K562 (cell line): ENCODE measurements around the gene SRRM4.

Source experiments
- CREB1 ChIP-seq, 2 experiments: sonication (generic) in 1 of 2; formaldehyde crosslinking in 1 of 2; IDR thresholded peaks; 2 replicates each; pipeline versions ENCODE4 v1.6.1 to v1.8.0; 2012 to 2022; ENCODE audit warnings: inconsistent platforms in 1 of 2, mild to moderate bottlenecking in 1 of 2, missing genetic modification reagents in 1 of 2, moderate library complexity in 1 of 2
- DPF2 ChIP-seq: fragments of 450-650 bp; IDR thresholded peaks from 2 replicates; pipeline ENCODE4 v1.6.1; 2016
- GATA2 ChIP-seq: sonication (generic); formaldehyde crosslinking; IDR thresholded peaks from 2 replicates; pipeline ENCODE4 v1.4.0; 2020; ENCODE audit warnings: mild to moderate bottlenecking, missing genetic modification reagents
- POLR2A ChIP-seq: fragments of 450-650 bp; conservative IDR thresholded peaks from 2 replicates; pipeline ENCODE4 v1.6.1; 2016
- POLR2AphosphoS5 ChIP-seq: IDR thresholded peaks from 2 replicates; pipeline ENCODE4 v1.6.1; 2011; ENCODE audit warnings: mild to moderate bottlenecking, low read depth, low read length, moderate library complexity; ENCODE audit not compliant: control insufficient read depth, insufficient read depth
- SP1 ChIP-seq: sonication (generic); formaldehyde crosslinking; IDR thresholded peaks from 2 replicates; pipeline ENCODE4 v1.8.1; 2022; ENCODE audit warnings: mild to moderate bottlenecking, missing genetic modification reagents
- ZNF134 ChIP-seq: fragments of 250-450 bp; sonication (Bioruptor Pico); conservative IDR thresholded peaks from 2 replicates; pipeline ENCODE4 v1.4.0; 2020
- ZNF668 ChIP-seq: fragments of 250-450 bp; sonication (Bioruptor Pico); IDR thresholded peaks from 2 replicates; pipeline ENCODE4 v1.8.0; 2022; ENCODE audit warnings: mild to moderate bottlenecking, inconsistent platforms
- TF ChIP-seq, protein P1 (sequence below), 2 experiments: fragments of 450-650 bp; formaldehyde crosslinking in 1 of 2; IDR thresholded peaks; 2 replicates each; pipeline versions ENCODE4 v1.4.0 to v1.6.1; 2014 to 2020; ENCODE audit warnings: mild to moderate bottlenecking in 2 of 2, borderline replicate concordance in 1 of 2, low read depth in 1 of 2
- TF ChIP-seq, protein P2 (sequence below): sonication (generic); formaldehyde crosslinking; IDR thresholded peaks from 2 replicates; pipeline ENCODE4 v1.8.0; 2022; ENCODE audit warnings: mild to moderate bottlenecking, missing genetic modification reagents, borderline replicate concordance
- TF ChIP-seq, protein P3 (sequence below): fragments of 450-650 bp; IDR thresholded peaks from 2 replicates; pipeline ENCODE4 v1.6.1; 2017; ENCODE audit warnings: mild to moderate bottlenecking, moderate library complexity

DNA sequence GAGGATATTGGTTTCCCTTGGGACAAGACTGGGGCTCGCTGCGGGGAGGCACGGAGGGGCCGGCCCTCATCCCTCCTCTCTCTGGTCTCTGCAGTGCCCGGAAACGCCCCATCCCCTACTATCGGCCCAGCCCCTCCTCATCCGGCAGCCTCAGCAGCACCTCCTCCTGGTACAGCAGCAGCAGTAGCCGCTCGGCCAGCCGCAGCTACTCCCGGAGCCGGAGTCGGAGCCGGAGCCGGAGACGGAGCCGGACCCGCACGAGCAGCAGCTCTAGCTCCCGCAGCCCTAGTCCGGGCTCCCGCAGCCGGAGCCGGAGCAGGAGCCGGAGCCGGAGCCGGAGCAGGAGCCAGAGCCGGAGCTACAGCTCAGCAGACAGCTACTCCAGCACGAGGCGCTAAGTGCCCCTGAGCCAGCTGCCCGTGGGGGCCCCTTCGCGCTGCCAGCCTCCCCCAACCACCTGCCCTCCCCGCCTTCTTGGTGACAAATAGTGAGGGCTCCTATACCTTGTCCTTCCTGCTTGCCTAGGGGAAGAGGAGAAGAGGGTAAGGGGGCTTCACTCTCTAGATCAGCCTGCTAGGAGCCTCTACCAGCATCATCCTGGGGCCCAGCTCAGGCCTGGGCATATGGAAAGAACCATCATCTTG lies 175.2 kb downstream of the SRRM4 start:
- TF ChIP-seq, protein P1, sequence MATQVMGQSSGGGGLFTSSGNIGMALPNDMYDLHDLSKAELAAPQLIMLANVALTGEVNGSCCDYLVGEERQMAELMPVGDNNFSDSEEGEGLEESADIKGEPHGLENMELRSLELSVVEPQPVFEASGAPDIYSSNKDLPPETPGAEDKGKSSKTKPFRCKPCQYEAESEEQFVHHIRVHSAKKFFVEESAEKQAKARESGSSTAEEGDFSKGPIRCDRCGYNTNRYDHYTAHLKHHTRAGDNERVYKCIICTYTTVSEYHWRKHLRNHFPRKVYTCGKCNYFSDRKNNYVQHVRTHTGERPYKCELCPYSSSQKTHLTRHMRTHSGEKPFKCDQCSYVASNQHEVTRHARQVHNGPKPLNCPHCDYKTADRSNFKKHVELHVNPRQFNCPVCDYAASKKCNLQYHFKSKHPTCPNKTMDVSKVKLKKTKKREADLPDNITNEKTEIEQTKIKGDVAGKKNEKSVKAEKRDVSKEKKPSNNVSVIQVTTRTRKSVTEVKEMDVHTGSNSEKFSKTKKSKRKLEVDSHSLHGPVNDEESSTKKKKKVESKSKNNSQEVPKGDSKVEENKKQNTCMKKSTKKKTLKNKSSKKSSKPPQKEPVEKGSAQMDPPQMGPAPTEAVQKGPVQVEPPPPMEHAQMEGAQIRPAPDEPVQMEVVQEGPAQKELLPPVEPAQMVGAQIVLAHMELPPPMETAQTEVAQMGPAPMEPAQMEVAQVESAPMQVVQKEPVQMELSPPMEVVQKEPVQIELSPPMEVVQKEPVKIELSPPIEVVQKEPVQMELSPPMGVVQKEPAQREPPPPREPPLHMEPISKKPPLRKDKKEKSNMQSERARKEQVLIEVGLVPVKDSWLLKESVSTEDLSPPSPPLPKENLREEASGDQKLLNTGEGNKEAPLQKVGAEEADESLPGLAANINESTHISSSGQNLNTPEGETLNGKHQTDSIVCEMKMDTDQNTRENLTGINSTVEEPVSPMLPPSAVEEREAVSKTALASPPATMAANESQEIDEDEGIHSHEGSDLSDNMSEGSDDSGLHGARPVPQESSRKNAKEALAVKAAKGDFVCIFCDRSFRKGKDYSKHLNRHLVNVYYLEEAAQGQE (IDR thresholded peaks at IDR 0.05; ENCODE audit: borderline replicate concordance) = no peak
- TF ChIP-seq, protein P1 (CRISPR knock-in tag; IDR thresholded peaks at IDR 0.05; ENCODE audit: low read depth) = no peak
- TF ChIP-seq SP1 (CRISPR knock-in tag) (no peak), DPF2 (no peak), ZNF134 (no peak), ZNF668 (CRISPR knock-in tag) (no peak), POLR2AphosphoS5 (no peak), POLR2A (no peak), GATA2 (CRISPR knock-in tag) (no peak), CREB1 (IDR thresholded peaks at IDR 0.05) (no peak), CREB1 (CRISPR knock-in tag; IDR thresholded peaks at IDR 0.05) (no peak)
- TF ChIP-seq, protein P2, sequence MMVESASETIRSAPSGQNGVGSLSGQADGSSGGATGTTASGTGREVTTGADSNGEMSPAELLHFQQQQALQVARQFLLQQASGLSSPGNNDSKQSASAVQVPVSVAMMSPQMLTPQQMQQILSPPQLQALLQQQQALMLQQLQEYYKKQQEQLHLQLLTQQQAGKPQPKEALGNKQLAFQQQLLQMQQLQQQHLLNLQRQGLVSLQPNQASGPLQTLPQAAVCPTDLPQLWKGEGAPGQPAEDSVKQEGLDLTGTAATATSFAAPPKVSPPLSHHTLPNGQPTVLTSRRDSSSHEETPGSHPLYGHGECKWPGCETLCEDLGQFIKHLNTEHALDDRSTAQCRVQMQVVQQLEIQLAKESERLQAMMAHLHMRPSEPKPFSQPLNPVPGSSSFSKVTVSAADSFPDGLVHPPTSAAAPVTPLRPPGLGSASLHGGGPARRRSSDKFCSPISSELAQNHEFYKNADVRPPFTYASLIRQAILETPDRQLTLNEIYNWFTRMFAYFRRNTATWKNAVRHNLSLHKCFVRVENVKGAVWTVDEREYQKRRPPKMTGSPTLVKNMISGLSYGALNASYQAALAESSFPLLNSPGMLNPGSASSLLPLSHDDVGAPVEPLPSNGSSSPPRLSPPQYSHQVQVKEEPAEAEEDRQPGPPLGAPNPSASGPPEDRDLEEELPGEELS (CRISPR knock-in tag) = no peak
- TF ChIP-seq, protein P3, sequence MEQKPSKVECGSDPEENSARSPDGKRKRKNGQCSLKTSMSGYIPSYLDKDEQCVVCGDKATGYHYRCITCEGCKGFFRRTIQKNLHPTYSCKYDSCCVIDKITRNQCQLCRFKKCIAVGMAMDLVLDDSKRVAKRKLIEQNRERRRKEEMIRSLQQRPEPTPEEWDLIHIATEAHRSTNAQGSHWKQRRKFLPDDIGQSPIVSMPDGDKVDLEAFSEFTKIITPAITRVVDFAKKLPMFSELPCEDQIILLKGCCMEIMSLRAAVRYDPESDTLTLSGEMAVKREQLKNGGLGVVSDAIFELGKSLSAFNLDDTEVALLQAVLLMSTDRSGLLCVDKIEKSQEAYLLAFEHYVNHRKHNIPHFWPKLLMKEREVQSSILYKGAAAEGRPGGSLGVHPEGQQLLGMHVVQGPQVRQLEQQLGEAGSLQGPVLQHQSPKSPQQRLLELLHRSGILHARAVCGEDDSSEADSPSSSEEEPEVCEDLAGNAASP = no peak
